H9 (cell line): ENCODE results near the gene CENPL. TPM values are rescaled to one million over a fixed set of nuclear protein-coding genes. Genes with fewer than 3 reads are reported as not detected.

Experiments used
- DNase-seq: peaks from one replicate; pipeline ENCODE4 v3.0.0-alpha.2; 2017
- H2AFZ ChIP-seq: one replicate; pipeline ENCODE4 v1.6.1; 2013; ENCODE audit warnings: mild to moderate bottlenecking, low read length, control low read depth, moderate library complexity
- H2AK5ac ChIP-seq: 2 replicates; pipeline ENCODE4 v1.6.1; 2013; ENCODE audit warnings: low read length, control low read depth, mixed read lengths; ENCODE audit not compliant: insufficient read length
- H2BK120ac ChIP-seq: one replicate; pipeline ENCODE4 v1.6.1; 2013; ENCODE audit warnings: low read depth, mild to moderate bottlenecking, low read length, control low read depth, inconsistent platforms; ENCODE audit not compliant: poor library complexity, severe bottlenecking
- H2BK12ac ChIP-seq: 2 replicates; pipeline ENCODE4 v1.6.1; 2013; ENCODE audit warnings: low read length, control low read depth, mixed read lengths, low read depth; ENCODE audit not compliant: insufficient read length
- H2BK15ac ChIP-seq: 2 replicates; pipeline ENCODE4 v1.6.1; 2013; ENCODE audit warnings: low read depth, low read length, control low read depth
- H2BK20ac ChIP-seq: one replicate; pipeline ENCODE4 v1.6.1; 2013; ENCODE audit warnings: low read depth, mild to moderate bottlenecking, low read length, control low read depth, inconsistent platforms; ENCODE audit not compliant: poor library complexity, severe bottlenecking
- H2BK5ac ChIP-seq: 2 replicates; pipeline ENCODE4 v1.6.1; 2013; ENCODE audit warnings: low read length, control low read depth, mixed read lengths; ENCODE audit not compliant: insufficient read length
- H3K14ac ChIP-seq: 2 replicates; pipeline ENCODE4 v1.6.1; 2013; ENCODE audit warnings: low read length, control low read depth; ENCODE audit not compliant: insufficient read depth
- H3K18ac ChIP-seq: 2 replicates; pipeline ENCODE4 v1.6.1; 2013; ENCODE audit warnings: low read depth, mild to moderate bottlenecking, mixed read lengths, low read length, control low read depth; ENCODE audit not compliant: insufficient read length
- H3K23ac ChIP-seq: 2 replicates; pipeline ENCODE4 v1.6.1; 2013; ENCODE audit warnings: low read length, control low read depth, mixed read lengths, low read depth; ENCODE audit not compliant: insufficient read length
- H3K23me2 ChIP-seq: 2 replicates; pipeline ENCODE4 v1.6.1; 2013; ENCODE audit warnings: low read depth, mild to moderate bottlenecking, mixed read lengths, low read length, control low read depth; ENCODE audit not compliant: insufficient read length, poor library complexity, severe bottlenecking
- H3K27ac ChIP-seq: 2 replicates; pipeline ENCODE4 v1.5.1; 2013; ENCODE audit warnings: low read length, control low read depth, mixed read lengths, low read depth; ENCODE audit not compliant: insufficient read length
- H3K27me3 ChIP-seq: 2 replicates; pipeline ENCODE4 v1.6.1; 2013; ENCODE audit warnings: low read length, control low read depth, inconsistent platforms; ENCODE audit not compliant: insufficient read depth
- H3K4ac ChIP-seq: 2 replicates; pipeline ENCODE4 v1.6.1; 2013; ENCODE audit warnings: low read depth, mild to moderate bottlenecking, control low read depth, inconsistent platforms, low read length, moderate library complexity
- H3K4me1 ChIP-seq: 2 replicates; pipeline ENCODE4 v1.6.1; 2013; ENCODE audit warnings: low read length, control low read depth, inconsistent platforms; ENCODE audit not compliant: insufficient read depth
- H3K4me2 ChIP-seq: 2 replicates; pipeline ENCODE4 v1.6.1; 2013; ENCODE audit warnings: low read length, control low read depth, mixed read lengths; ENCODE audit not compliant: insufficient read length, insufficient read depth
- H3K56ac ChIP-seq: 2 replicates; pipeline ENCODE4 v1.6.1; 2013; ENCODE audit warnings: low read depth, mild to moderate bottlenecking, mixed read lengths, low read length, control low read depth; ENCODE audit not compliant: insufficient read length
- H3K79me1 ChIP-seq: 2 replicates; pipeline ENCODE4 v1.6.1; 2013; ENCODE audit warnings: low read depth, mild to moderate bottlenecking, moderate library complexity, low read length, control low read depth, inconsistent platforms; ENCODE audit not compliant: insufficient read depth, poor library complexity, severe bottlenecking
- H3K79me2 ChIP-seq: 2 replicates; pipeline ENCODE4 v1.6.1; 2013; ENCODE audit warnings: low read length, control low read depth, inconsistent platforms; ENCODE audit not compliant: insufficient read depth
- H3K9ac ChIP-seq: 2 replicates; pipeline ENCODE4 v1.6.1; 2013; ENCODE audit warnings: low read length, control low read depth, mixed read lengths; ENCODE audit not compliant: insufficient read length; ENCODE audit errors: extremely low read depth
- H3K9me3 ChIP-seq: one replicate; pipeline ENCODE4 v1.6.1; 2013; ENCODE audit warnings: low read depth, low read length, inconsistent platforms; ENCODE audit not compliant: control insufficient read depth
- H3T11ph ChIP-seq: one replicate; pipeline ENCODE4 v1.6.1; 2013; ENCODE audit warnings: mild to moderate bottlenecking, low read length, control low read depth, inconsistent platforms
- H4K20me1 ChIP-seq: one replicate; pipeline ENCODE4 v1.6.1; 2013; ENCODE audit not compliant: control insufficient read depth, insufficient read length, insufficient read depth
- H4K5ac ChIP-seq: 2 replicates; pipeline ENCODE4 v1.6.1; 2013; ENCODE audit warnings: low read depth, mild to moderate bottlenecking, mixed read lengths, low read length, control low read depth; ENCODE audit not compliant: insufficient read length
- H4K8ac ChIP-seq: replicated peaks from 2 replicates; pipeline ENCODE4 v1.6.1; 2013; ENCODE audit warnings: low read length, control low read depth, mixed read lengths, low read depth; ENCODE audit not compliant: insufficient read length
- H4K91ac ChIP-seq: 2 replicates; pipeline ENCODE4 v1.6.1; 2013; ENCODE audit warnings: low read depth, mild to moderate bottlenecking, moderate library complexity, mixed read lengths, low read length, control low read depth; ENCODE audit not compliant: insufficient read length
- H3K27ac Mint-ChIP-seq, 3 experiments: 2 replicates in 2 of 3; 3 replicates in 1 of 3; pipeline ENCODE4 v1.8.0; 2020 to 2021; ENCODE audit warnings: mixed read lengths in 3 of 3, mild to moderate bottlenecking in 1 of 3, moderate library complexity in 1 of 3
- H3K27me3 Mint-ChIP-seq: 2 replicates; pipeline ENCODE4 v1.8.0; 2021; ENCODE audit warnings: low read depth, mild to moderate bottlenecking, moderate library complexity, mixed read lengths
- H3K36me3 Mint-ChIP-seq, 3 experiments: 2 replicates in 2 of 3; 3 replicates in 1 of 3; pipeline ENCODE4 v1.8.0; 2020 to 2021; ENCODE audit warnings: low read depth in 3 of 3, mixed read lengths in 3 of 3; ENCODE audit not compliant: insufficient read depth in 1 of 3
- H3K4me1 Mint-ChIP-seq, 2 experiments: 2 replicates each; pipeline ENCODE4 v1.8.0; 2020; ENCODE audit warnings: mixed read lengths in 2 of 2
- H3K4me3 Mint-ChIP-seq, 2 experiments: 2 replicates in 1 of 2; 3 replicates in 1 of 2; pipeline ENCODE4 v1.8.0; 2020 to 2021; ENCODE audit warnings: mild to moderate bottlenecking in 2 of 2, mixed read lengths in 2 of 2, moderate library complexity in 1 of 2
- H3K9me3 Mint-ChIP-seq, 2 experiments: 2 replicates in 1 of 2; 3 replicates in 1 of 2; pipeline ENCODE4 v1.8.0; 2020; ENCODE audit warnings: mild to moderate bottlenecking in 2 of 2, mixed read lengths in 2 of 2, moderate library complexity in 1 of 2
- WGBS: extraction: QIAGEN DNeasy Blood & Tissue Kit; methylation state at CpG from one replicate; pipeline ENCODE4 v1.1.7; 2013; ENCODE audit warnings: missing lambda C conversion rate, low lambda C conversion rate, mixed read lengths; ENCODE audit not compliant: insufficient read length; ENCODE audit errors: extremely low coverage; 5-methylcytosine and 5-hydroxymethylcytosine counted together
- total RNA-seq: library from RNA; stranded (reverse); gene quantifications from 2 replicates; pipeline ENCODE4 v1.2.1, GENCODE V29; 2021
- TF ChIP-seq, protein P1 (sequence below): fragments of 200-600 bp; sonication (generic); conservative IDR thresholded peaks from 3 replicates; pipeline ENCODE4 v1.8.0; 2021; ENCODE audit warnings: antibody characterized with exemption, mild to moderate bottlenecking

CENPL gene
- total RNA-seq, 1 experiment from 2014 or later = 14.4 TPM

DNA sequence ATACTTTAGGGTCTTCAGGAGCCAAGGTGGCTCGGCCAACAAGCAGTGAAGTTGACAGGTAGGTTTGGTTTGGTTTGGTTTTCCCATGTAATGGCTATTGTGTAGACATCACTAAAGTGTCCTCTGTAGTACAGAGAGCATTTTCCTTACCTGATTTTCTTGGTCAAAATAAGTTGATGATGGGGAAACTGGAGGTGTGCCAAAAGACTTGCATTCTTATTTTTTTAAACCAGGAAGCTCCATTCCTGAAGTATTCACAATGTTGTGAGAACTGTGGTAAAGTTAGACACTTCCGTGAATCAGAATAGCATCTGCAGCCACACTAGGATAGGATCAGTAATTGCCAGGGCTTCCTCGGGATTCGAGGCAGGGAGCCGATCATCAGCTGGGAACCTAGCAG lies 46.4 kb upstream of the CENPL start:
- Histone ChIP-seq H3K27me3 (no peaks in the 10 kb centered on the region), H3K9me3 (no peaks in the 10 kb centered on the region), H4K20me1 (no peaks in the 10 kb centered on the region), H2AFZ (no peak overlapping the region), H3K9ac (no peak overlapping the region), H2BK15ac (no peak overlapping the region), H3K79me1 (no peaks in the 10 kb centered on the region), H4K8ac (no peak overlapping the region), H3K23me2 (peaks cover 10% of the 10 kb centered on the region), H2AK5ac (no peak overlapping the region), H4K5ac (no peak overlapping the region), H3K4ac (no peak overlapping the region), H3K56ac (no peak overlapping the region), H3K79me2 (peaks cover 14% of the 10 kb centered on the region; the same call in 1 of the 2 replicates), H3K18ac (no peak overlapping the region), H3K23ac (no peak overlapping the region), H2BK120ac (no peak overlapping the region), H3T11ph (no peak overlapping the region), H2BK12ac (no peak overlapping the region), H4K91ac (no peak overlapping the region), H2BK5ac (no peak overlapping the region), H2BK20ac (no peak overlapping the region), H3K4me1 (no peaks in the 10 kb centered on the region), H3K4me2 (no peak overlapping the region), H3K14ac (no peak overlapping the region), H3K27ac (no peak overlapping the region)
- no CpG with 5 or more reads among the region's 5 CpGs for WGBS
- no peak for DNase-seq
- Mint-ChIP-seq H3K27ac (peak overlapping the region in 1 of 3 experiments; percentile 26; a peak in 1 of 7 replicates), H3K36me3 (peaks cover 30 to 60% (median 49%) of the 10 kb centered on the region in 3 experiments), H3K27me3 (peaks cover 3% of the 10 kb centered on the region; the same call in 1 of the 2 replicates), H3K4me1 (peaks cover 17 to 23% of the 10 kb centered on the region in 2 experiments), H3K4me3 (no peak overlapping the region), H3K9me3 (peaks cover 0 to 9% of the 10 kb centered on the region in 2 experiments; a peak in 2 of 5 replicates)
- TF ChIP-seq, protein P1, sequence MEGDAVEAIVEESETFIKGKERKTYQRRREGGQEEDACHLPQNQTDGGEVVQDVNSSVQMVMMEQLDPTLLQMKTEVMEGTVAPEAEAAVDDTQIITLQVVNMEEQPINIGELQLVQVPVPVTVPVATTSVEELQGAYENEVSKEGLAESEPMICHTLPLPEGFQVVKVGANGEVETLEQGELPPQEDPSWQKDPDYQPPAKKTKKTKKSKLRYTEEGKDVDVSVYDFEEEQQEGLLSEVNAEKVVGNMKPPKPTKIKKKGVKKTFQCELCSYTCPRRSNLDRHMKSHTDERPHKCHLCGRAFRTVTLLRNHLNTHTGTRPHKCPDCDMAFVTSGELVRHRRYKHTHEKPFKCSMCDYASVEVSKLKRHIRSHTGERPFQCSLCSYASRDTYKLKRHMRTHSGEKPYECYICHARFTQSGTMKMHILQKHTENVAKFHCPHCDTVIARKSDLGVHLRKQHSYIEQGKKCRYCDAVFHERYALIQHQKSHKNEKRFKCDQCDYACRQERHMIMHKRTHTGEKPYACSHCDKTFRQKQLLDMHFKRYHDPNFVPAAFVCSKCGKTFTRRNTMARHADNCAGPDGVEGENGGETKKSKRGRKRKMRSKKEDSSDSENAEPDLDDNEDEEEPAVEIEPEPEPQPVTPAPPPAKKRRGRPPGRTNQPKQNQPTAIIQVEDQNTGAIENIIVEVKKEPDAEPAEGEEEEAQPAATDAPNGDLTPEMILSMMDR = no peak
